Epithelial cell of proximal tubule (primary cell): ENCODE data around the gene NMRK2. TPM values are rescaled to one million over a fixed set of nuclear protein-coding genes. Genes with fewer than 3 reads are reported as not detected.
"Not testable (repeated sequence)": the region's sequence is repeated elsewhere in the genome, so short reads cannot be mapped to it uniquely, and the experiment has no call there.

Experiments used
- DNase-seq: peaks from one replicate; pipeline ENCODE4 v3.0.0-alpha.2; 2011; ENCODE audit warnings: low read depth
- H3K4me3 ChIP-seq: 2 replicates; pipeline ENCODE4 v1.5.1; 2011; ENCODE audit warnings: low read depth, mild to moderate bottlenecking, low read length
- total RNA-seq: library from RNA; depleted of rRNA; stranded (reverse); fragments of >200 nt; gene quantifications from 2 replicates; pipeline ENCODE4 v1.2.3, GENCODE V29; 2015
- TF ChIP-seq, protein P1 (sequence below): conservative IDR thresholded peaks from 2 replicates; pipeline ENCODE4 v1.5.1; 2012; ENCODE audit warnings: low read depth, mild to moderate bottlenecking, low read length

NMRK2 gene
- total RNA-seq, 1 donor from 2014 or later: not detected

DNA sequence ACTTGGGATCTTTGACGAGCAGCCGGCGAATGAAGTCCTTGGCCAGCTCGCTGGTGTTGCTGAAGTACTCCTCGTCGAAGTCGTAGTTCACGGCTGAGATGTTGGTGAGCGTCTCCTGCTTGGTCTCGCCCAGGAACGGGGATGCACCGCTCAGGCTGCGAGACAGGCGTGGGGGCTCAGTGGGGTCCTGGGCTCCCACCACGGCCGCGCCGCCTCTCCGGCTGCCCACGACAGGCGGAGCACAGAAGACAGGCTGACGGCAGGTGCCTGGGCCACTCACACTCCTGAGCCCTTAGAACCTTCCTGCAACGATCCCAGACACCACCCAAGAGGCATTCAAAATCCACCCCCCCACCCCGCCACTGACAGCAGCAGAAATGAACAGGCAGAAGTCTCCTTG, 28.1 kb downstream of the NMRK2 start:
- TF ChIP-seq, protein P1, sequence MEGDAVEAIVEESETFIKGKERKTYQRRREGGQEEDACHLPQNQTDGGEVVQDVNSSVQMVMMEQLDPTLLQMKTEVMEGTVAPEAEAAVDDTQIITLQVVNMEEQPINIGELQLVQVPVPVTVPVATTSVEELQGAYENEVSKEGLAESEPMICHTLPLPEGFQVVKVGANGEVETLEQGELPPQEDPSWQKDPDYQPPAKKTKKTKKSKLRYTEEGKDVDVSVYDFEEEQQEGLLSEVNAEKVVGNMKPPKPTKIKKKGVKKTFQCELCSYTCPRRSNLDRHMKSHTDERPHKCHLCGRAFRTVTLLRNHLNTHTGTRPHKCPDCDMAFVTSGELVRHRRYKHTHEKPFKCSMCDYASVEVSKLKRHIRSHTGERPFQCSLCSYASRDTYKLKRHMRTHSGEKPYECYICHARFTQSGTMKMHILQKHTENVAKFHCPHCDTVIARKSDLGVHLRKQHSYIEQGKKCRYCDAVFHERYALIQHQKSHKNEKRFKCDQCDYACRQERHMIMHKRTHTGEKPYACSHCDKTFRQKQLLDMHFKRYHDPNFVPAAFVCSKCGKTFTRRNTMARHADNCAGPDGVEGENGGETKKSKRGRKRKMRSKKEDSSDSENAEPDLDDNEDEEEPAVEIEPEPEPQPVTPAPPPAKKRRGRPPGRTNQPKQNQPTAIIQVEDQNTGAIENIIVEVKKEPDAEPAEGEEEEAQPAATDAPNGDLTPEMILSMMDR: no peak
- H3K4me3 ChIP-seq: no peak overlapping the region
- DNase-seq: no peak

DNA sequence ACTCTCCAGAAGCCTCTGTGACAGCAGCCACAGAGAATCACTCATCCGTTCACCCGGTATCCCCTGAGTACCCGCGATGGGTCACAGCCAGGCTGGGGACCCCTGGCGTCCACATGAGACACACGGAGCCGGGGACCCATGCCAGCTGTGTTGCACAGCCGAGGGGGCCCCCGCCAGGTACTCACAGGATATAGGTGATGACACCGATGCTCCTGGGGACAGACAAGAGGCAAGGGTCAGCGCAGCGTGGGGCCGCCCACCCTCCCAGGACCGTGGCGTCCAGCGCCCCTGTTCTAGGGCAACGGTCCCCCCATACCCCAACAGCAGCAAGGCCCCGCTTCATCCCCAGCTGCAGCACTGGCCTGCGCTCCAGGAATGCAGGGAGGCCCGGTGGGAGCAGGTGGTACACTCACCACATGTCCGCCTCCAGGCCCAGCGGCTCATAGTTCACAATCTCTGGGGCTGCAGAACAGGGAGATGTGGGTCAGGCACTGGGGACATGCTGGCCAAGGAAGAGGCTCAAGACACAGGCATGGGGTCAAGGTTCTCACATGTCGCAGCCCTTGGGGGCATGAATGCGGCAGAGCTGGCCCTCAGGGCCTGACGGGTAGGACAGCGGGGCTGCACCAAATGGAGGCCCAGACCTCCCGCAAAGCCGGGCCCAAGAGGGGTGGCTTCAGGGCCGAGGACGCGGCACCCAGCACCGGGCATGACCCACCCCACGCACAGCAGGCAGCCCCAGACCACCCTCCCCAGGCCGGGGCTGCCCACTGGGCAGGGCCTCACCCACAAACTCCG, 30.8 kb downstream of the NMRK2 start:
- no peak for DNase-seq
- no peak overlapping the region for H3K4me3 ChIP-seq
- TF ChIP-seq, protein P1: no peak

DNA sequence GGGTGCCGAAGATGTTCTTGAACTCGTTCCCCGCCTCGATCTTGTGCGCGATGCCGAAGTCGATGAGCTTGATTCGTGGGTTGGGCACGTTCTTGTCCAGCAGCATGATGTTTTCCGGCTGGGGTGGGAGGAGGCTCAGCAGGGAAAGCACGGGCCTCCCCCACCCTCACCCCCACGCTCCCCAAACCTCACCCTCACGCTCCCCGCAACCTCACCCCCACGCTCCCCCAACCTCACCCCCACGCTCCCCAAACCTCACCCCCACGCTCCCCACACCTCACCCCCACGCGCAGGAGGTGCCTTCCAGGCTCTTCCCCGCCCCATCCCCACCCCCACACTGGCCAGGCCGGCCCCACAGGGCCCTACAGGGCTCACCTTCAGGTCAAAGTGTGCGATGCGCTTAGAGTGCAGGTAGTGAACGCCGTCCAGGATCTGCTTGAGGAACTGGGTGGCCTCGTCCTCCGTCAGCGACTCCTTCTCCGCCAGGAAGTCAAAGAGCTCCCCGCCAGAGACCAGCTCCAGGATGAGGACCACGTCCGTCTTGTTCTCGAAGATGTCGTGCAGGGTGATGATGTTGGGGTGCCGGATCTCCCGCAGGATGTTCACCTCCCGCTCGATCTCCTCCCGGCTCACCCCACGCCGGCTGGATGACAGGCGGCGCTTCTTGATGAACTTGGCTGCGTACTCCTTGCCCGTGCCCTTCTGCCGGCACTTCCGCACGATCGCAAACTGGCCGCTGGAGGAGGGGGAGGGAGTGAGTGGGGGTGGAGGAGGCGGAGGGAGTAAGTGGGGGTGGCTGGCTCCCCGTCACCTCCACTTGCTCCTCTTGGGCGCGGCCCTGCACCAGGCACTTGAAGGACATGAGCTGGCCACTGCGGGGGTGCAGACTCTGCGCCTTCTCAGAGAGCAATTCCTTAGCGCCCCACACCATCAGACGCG, 31.7 kb downstream of the NMRK2 start:
- no peak for DNase-seq
- TF ChIP-seq, protein P1: no peak
- H3K4me3 ChIP-seq: no peak overlapping the region

DNA sequence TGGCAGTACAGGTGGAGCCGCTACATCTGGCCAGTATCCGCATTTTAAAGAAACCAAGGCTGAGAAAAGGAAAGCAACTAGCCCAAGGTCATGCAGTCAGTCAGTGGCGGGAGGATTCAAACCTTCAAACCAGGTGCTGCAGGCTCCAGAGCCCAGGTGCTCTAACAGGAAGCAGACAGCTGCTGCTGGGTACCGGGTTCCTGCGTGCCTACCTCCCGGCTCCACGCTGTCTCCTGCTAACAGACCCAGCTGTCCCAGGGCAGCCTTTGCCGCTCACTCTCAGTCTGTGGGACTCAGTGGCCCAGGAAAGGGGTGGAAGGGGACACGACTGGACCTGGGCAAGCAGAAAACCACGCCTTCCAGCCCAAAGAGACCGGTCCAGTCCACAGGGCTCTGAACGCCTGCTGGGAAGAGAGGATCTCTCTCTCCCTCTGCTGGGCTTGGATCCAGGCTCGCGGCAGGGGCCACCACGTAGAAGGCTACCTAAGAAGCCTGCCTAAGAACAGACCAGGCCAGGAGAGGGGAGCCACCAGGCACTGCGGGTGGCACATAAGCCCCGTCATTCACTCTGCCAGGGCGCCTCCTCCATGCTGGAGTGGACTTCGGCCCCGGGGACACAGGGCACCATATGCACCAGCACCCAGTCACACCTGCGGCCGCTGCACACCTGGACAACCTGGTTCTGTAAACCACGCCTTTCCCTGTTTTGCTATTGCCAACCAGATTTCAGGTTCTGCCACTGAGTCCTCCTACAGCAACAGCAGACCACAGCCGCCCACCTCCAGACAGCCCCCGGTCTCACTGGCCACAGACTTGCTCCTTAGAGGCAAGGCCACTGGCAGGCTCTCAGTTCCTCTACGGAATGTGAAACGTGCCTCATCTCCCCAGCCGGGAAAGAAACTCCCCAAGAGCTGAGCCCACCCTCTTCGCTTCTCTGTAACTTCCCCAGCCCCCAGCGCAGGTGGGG, 33.5 kb downstream of the NMRK2 start:
- DNase-seq: no peak
- TF ChIP-seq, protein P1: no peak
- H3K4me3 ChIP-seq: no peak overlapping the region

DNA sequence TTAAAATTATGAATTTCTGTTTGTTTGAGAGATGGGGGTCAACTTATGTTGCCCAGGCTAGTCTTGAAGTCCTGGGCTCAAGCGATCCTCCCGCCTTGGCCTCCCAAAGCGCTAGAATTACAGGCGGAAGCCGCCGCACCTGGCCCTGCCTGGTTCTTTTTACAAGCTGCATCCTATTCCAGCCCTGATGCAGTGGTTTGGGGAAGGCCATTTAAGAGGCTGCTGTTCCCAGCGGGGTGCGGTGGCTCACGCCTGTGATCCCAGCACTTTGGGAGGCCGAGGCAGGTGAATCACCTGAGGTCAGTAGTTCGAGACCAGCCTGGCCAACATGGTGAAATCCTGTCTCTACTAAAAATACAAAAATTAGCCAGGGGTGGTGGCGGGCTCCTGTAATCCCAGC, 35.1 kb downstream of the NMRK2 start:
- DNase-seq, H3K4me3 ChIP-seq: not testable (repeated sequence)

DNA sequence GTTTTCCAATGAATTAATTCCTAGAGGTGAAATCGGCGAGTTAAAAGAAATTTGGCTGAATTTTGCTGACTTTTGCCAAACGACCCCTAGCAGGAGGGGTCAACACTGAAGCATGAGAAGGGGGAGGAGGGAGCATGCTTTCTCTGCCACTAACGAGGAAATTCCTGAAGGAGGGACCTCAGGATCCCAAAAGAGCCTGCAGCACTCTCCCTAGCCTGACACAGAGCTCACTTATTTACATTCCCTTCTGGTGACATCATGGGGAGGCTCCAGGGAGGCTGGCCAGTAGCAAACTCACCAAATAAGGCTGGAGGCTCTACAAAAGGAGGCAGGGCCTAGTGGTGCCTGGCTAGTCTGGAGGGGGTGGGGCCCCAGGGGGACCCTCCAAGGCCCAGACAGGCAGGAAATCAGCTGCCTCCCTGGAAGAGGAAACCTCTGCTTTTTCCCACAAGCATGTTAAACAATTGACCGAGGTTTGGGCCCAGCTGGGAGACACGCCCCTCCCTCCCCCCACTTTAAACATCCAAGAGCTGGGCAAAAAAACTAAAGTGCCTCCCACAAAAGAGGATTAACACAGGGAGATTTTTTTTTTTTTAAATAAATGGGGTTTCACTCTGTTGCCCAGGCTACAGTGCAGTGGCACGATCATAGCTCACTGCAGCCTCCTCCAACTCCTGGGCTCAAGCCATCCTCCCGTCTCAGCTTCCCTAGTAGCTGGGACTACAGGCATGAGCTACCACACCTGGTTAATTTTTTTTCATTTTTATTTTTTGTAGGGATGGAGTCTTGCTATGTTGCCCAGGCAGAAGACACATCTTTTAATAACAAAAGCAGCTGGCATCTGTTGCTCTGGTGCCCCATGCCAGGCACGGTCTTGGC, 35.9 kb downstream of the NMRK2 start:
- peak overlapping the region; percentile 91 for H3K4me3 ChIP-seq
- TF ChIP-seq, protein P1: no peak
- peak; percentile 88 for DNase-seq
